ENCODE data around the gene NFIA.

Gene NFIA

GRCh38 chr1:61315011-61315410, 232.7 kb downstream of the NFIA start:
- no peak overlapping the region for H3K4me3 ChIP-seq (replicated peaks; ENCODE audit: low read depth, low read length)
- no peak for DNase-seq (ENCODE audit: extremely low read depth, low read depth)
- TF ChIP-seq CTCF (IDR thresholded peaks at IDR 0.05; ENCODE audit: low read depth, low read length, missing control alignments) = no peak

DNA sequence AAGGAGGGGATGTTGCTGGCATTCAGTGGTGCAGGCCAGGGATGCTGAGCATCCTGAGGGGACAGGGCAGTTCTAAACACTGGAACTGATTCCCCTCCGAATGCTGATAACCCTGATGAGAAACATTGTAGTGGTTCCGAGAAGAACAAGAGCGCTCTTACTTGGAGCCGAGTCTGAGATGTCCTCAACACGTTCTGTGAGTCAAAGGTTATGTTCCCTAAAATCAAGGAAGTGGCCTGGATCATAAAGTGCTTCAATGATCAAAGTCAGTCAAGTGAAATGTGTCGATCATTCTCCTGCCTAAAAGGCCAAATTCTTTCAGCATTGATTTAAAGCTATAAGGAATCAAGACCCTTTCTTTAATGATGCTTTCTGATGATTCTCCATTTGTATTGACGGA, 234.1 kb downstream of the NFIA start:
- no peak for DNase-seq (ENCODE audit: extremely low read depth, low read depth)
- no peak overlapping the region for H3K4me3 ChIP-seq (replicated peaks; ENCODE audit: low read depth, low read length)
- TF ChIP-seq CTCF (IDR thresholded peaks at IDR 0.05; ENCODE audit: low read depth, low read length, missing control alignments) = no peak

- TF ChIP-seq CTCF (IDR thresholded peaks at IDR 0.05; ENCODE audit: low read depth, low read length, missing control alignments) = no peak
- H3K4me3 ChIP-seq (replicated peaks; ENCODE audit: low read depth, low read length) = no peak overlapping the region
- DNase-seq (ENCODE audit: extremely low read depth, low read depth) = peak; percentile 43
These were observed 236.2 kb downstream of the NFIA start for GRCh38 chr1:61318319-61319125.

GRCh38 chr1:61320575-61320974, 238.2 kb downstream of the NFIA start:
- DNase-seq (ENCODE audit: extremely low read depth, low read depth) = no peak
- H3K4me3 ChIP-seq (replicated peaks; ENCODE audit: low read depth, low read length) = no peak overlapping the region
- TF ChIP-seq CTCF (IDR thresholded peaks at IDR 0.05; ENCODE audit: low read depth, low read length, missing control alignments) = no peak

DNA sequence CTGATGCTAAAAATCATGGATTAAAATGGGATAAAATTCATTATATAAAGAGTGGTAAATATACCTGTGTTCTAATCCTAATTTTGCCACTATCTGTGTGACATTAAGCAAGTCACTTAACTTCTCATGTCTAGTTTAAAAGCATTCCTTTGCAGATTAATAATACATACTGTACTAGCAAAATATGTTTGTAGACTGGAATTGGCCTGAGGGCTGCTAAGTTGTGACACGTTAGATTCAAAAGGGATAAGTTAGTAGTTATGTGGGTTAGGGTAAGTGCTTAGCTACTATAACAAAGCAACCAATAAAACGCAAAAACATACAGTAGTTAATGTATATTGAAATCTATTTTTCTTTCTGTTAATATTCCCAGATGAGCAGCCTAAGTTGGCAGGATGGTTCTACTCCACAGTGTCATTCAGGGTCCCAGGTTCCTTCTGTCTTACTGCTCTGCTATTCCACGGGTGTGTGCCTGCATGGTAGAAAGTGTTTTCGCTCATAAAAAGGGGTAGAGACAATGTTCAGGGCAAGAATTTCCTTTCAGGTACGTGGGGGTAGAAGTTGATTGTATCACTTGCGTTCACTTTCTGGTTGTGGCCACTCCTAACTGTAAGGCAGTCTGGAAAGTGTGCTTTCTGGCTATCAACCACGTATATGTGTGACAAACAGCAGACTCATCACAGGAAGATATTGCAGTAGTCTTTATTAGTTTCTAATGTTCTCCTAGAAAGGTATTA, 239.8 kb downstream of the NFIA start:
- no peak overlapping the region for H3K4me3 ChIP-seq (replicated peaks; ENCODE audit: low read depth, low read length)
- DNase-seq (ENCODE audit: extremely low read depth, low read depth) = no peak
- TF ChIP-seq CTCF (IDR thresholded peaks at IDR 0.05; ENCODE audit: low read depth, low read length, missing control alignments) = no peak

DNA sequence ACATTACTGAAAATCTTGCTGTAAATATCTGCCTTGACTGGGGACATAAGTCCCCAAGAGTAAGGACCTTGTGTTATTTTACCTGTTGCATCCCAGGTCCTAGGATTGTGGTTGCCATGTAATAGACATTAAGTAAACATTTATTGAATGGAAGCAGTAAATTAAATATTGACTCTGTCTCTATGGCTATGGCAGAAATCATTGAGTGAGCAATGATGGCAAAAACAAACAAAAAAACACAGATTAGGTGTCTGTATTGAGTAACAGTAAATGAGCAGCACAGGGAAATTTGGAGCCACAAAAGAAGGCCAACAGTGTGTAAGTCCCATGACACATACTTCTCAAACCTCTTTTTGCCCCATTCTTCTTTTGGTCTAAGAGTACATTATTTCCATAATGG, 240.4 kb downstream of the NFIA start:
- TF ChIP-seq CTCF (IDR thresholded peaks at IDR 0.05; ENCODE audit: low read depth, low read length, missing control alignments) = no peak
- DNase-seq (ENCODE audit: extremely low read depth, low read depth) = no peak
- no peak overlapping the region for H3K4me3 ChIP-seq (replicated peaks; ENCODE audit: low read depth, low read length)
